ENCODE measurements around the gene CDA. TPM values are rescaled to one million over a fixed set of nuclear protein-coding genes. Genes with fewer than 3 reads are reported as not detected.

The CDA gene
- total and polyA plus RNA-seq, 2 donors (not counting 3 experiments of a cell fraction or from before 2014, with no cell fraction given), result 0.35 to 1.9 TPM

DNA sequence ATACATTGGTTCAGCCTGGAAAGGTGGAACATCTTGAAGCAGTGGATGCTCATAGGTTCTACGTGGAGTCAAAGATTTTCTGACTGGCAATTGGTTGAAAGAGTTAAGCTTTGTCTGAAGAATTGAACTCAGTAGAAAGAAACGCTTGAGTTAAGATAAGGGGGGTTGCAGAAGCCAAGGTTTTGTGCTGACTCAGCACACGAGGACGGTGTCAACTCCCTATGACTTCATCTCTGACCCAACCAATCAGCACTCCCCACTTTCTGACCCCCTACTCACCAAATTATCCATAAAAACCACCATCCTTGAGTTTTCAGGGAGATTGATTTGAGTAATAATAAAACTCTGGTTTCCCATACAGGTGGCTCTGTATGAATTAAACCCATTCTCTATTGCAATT, 41.8 kb downstream of the CDA start:
- Histone ChIP-seq H3K9me1 (replicated peaks; ENCODE audit: control insufficient read depth, extremely low read depth, insufficient read depth, low read length) (no peaks in the 10 kb centered on the region), H3K4me1 (ENCODE audit: control insufficient read depth, extremely low read depth, insufficient read depth, low read length) (peaks cover 10% of the 10 kb centered on the region), H3K27me3 (ENCODE audit: control insufficient read depth in 2 of 2, insufficient read depth in 2 of 2, low read length in 2 of 2) (peaks cover 0 to 3% of the 10 kb centered on the region in 2 experiments), H3K4me2 (ENCODE audit: insufficient read depth, low read length) (no peak overlapping the region), H3K4me3 (replicated peaks in 1 of 3; ENCODE audit: insufficient read depth in 1 of 3, low read depth in 1 of 3, low read length in 3 of 3) (no peak overlapping the region), H3K27ac (ENCODE audit: insufficient read depth, low read depth, low read length) (no peak overlapping the region), H3K36me3 (ENCODE audit: control insufficient read depth in 2 of 2, extremely low read depth in 1 of 2, insufficient read depth in 2 of 2, low read length in 2 of 2) (no peaks in the 10 kb centered on the region), H2AFZ (ENCODE audit: low read depth, low read length) (no peak overlapping the region), H3K9ac (replicated peaks; ENCODE audit: extremely low read depth, insufficient read depth, low read length) (no peak overlapping the region), H3K9me3 (replicated peaks; ENCODE audit: control insufficient read depth, insufficient read depth, low read length) (no peaks in the 10 kb centered on the region), H4K20me1 (replicated peaks; ENCODE audit: control insufficient read depth, extremely low read depth, insufficient read depth, low read length) (no peaks in the 10 kb centered on the region), H3K79me2 (ENCODE audit: control insufficient read depth, insufficient read depth, low read length) (no peaks in the 10 kb centered on the region)
- CTCF ChIA-PET, result interaction anchor here (0.8 to 7.7 kb wide), 4 partner anchors 9 to 95 kb away, joined by 3 to 173 read pairs (median 4); no protein-coding TSS in a partner anchor
- FAIRE-seq (no peak), DNase-seq (ENCODE audit: low read depth, low spot score) (no peak)
- TF ChIP-seq POLR2A (IDR thresholded peaks at IDR 0.05; ENCODE audit: low read depth, low read length), result no peak
- no peak for TF ChIP-seq MAX (IDR thresholded peaks at IDR 0.05; ENCODE audit: insufficient read depth, insufficient read length)
- TF ChIP-seq GATA2 (IDR thresholded peaks at IDR 0.05; ENCODE audit: insufficient read depth, insufficient read length, low read depth, low read length), result no peak
- no peak for TF ChIP-seq CTCF (IDR thresholded peaks at IDR 0.05; ENCODE audit: extremely low read depth in 1 of 2, insufficient read depth in 1 of 2, low read depth in 1 of 2, low read length in 2 of 2)
- no peak for TF ChIP-seq MYC (IDR thresholded peaks at IDR 0.05; ENCODE audit: low read depth, low read length)
- no peak for TF ChIP-seq EZH2 (IDR thresholded peaks at IDR 0.05; ENCODE audit: borderline replicate concordance, low read depth, low read length, severe bottlenecking)
- no peak for TF ChIP-seq JUN (IDR thresholded peaks at IDR 0.05; ENCODE audit: borderline replicate concordance, insufficient read depth, insufficient read length, low read depth)
- TF ChIP-seq POLR2AphosphoS5 (IDR thresholded peaks at IDR 0.05; ENCODE audit: insufficient read depth, low read depth, low read length), result no peak
- no peak for TF ChIP-seq FOS (IDR thresholded peaks at IDR 0.05; ENCODE audit: borderline replicate concordance, insufficient read depth, low read length)
- intact Hi-C loops (cut with micrococcal nuclease), result loop anchor here (5.0 kb wide), 1 partner anchor 123 kb away; the partner anchor contains the start of gene MUL1
- dilution Hi-C loops (cut with MboI; ENCODE audit: extremely low pct_ligation_motif_present, low sequenced_read_pairs), result no loop called here
- POLR2A ChIA-PET, result no interaction called here
- BruUV-seq (replicated peaks), result no TSS peak
